HL-60/S4 treated with phorbol 12-myristate 13-acetate at 8.2 ng/mL for 4 days and 3 days (cell line): ENCODE data around the gene TFF1.

ENCODE experiments used
- in situ Hi-C: fragments of 300-500 bp; cut with MboI; formaldehyde crosslinking; loops from 2 replicates; pipeline ENCODE4 v1.15.0; 2022; ENCODE audit warnings: low sequenced_read_pairs

TFF1 gene

GRCh38 chr21:42321231-42321630, 45.1 kb downstream of the TFF1 start:
- in situ Hi-C loops, result no loop called here

- in situ Hi-C loops, result no loop called here
Observed at GRCh38 chr21:42320791-42321190, 45.5 kb downstream of the TFF1 start.

- in situ Hi-C loops, result no loop called here
Observed at GRCh38 chr21:42319851-42320572, 46.3 kb downstream of the TFF1 start.

- in situ Hi-C loops, result no loop called here
Observed at GRCh38 chr21:42319376-42319775, 47.0 kb downstream of the TFF1 start.

- in situ Hi-C loops, result no loop called here
Observed at GRCh38 chr21:42317826-42318746, 48.2 kb downstream of the TFF1 start.

- in situ Hi-C loops, result no loop called here
Observed at GRCh38 chr21:42317341-42317741, 49.0 kb downstream of the TFF1 start.

- in situ Hi-C loops, result no loop called here
Observed at GRCh38 chr21:42316891-42317290, 49.4 kb downstream of the TFF1 start.

GRCh38 chr21:42315296-42315891, 50.9 kb downstream of the TFF1 start, which contains the start of gene TFF3:
TSS of gene TFF3 (minus strand) at chr21:42315409. CDS start at chr21:42315374, 35 bp downstream.
- in situ Hi-C loops, result no loop called here

- in situ Hi-C loops, result no loop called here
Observed at GRCh38 chr21:42314616-42315295, 51.6 kb downstream of the TFF1 start.

- in situ Hi-C loops, result no loop called here
Observed at GRCh38 chr21:42313501-42313969, 52.8 kb downstream of the TFF1 start.

GRCh38 chr21:42312626-42313104, 53.7 kb downstream of the TFF1 start:
- in situ Hi-C loops, result no loop called here
